Trophoblast cell (in vitro differentiated cells and primary cell): ENCODE results near the gene ITGB1.
A peak's percentile ranks its signal among the peaks of the same experiment; 100 is the strongest.

Experiments
- DNase-seq, 2 donors: peaks; one replicate each; pipeline ENCODE4 v3.0.0-alpha.2; 2016
- H2AFZ ChIP-seq: 2 replicates; pipeline ENCODE4 v1.6.1; 2013; ENCODE audit warnings: low read length, moderate library complexity, mild to moderate bottlenecking; ENCODE audit not compliant: insufficient read depth, poor library complexity
- H2AK5ac ChIP-seq: 2 replicates; pipeline ENCODE4 v1.6.1; 2013; ENCODE audit warnings: mild to moderate bottlenecking, low read length
- H2BK120ac ChIP-seq: 2 replicates; pipeline ENCODE4 v1.6.1; 2013; ENCODE audit warnings: low read length, mild to moderate bottlenecking, moderate library complexity; ENCODE audit not compliant: insufficient read depth, poor library complexity
- H2BK12ac ChIP-seq: 2 replicates; pipeline ENCODE4 v1.6.1; 2013; ENCODE audit warnings: mild to moderate bottlenecking, low read length, moderate library complexity
- H2BK5ac ChIP-seq: 2 replicates; pipeline ENCODE4 v1.6.1; 2013; ENCODE audit warnings: low read length, low read depth, moderate library complexity, mild to moderate bottlenecking; ENCODE audit not compliant: poor library complexity
- H3K14ac ChIP-seq: 2 replicates; pipeline ENCODE4 v1.6.1; 2013; ENCODE audit warnings: mild to moderate bottlenecking, low read length
- H3K18ac ChIP-seq: 2 replicates; pipeline ENCODE4 v1.6.1; 2013; ENCODE audit warnings: mild to moderate bottlenecking, low read length
- H3K23ac ChIP-seq: 2 replicates; pipeline ENCODE4 v1.6.1; 2013; ENCODE audit warnings: low read length
- H3K27ac ChIP-seq: 2 replicates; pipeline ENCODE4 v1.5.1; 2013; ENCODE audit warnings: low read depth, mild to moderate bottlenecking, inconsistent platforms, low read length, moderate library complexity
- H3K27me3 ChIP-seq: 2 replicates; pipeline ENCODE4 v1.6.1; 2013; ENCODE audit warnings: inconsistent platforms, mild to moderate bottlenecking, low read length, moderate library complexity; ENCODE audit not compliant: insufficient read depth
- H3K36me3 ChIP-seq, 2 experiments: 1 replicate in 1 of 2; 2 replicates in 1 of 2; pipeline ENCODE4 v1.6.1; 2013; ENCODE audit warnings: low read length in 2 of 2, mild to moderate bottlenecking in 2 of 2, moderate library complexity in 1 of 2; ENCODE audit not compliant: insufficient read depth in 2 of 2, control insufficient read depth in 1 of 2
- H3K4ac ChIP-seq: 2 replicates; pipeline ENCODE4 v1.6.1; 2013; ENCODE audit warnings: low read depth, mild to moderate bottlenecking, low read length, moderate library complexity
- H3K4me1 ChIP-seq, 2 experiments: 1 replicate in 1 of 2; 2 replicates in 1 of 2; pipeline ENCODE4 v1.6.1; 2013; ENCODE audit warnings: low read length in 2 of 2, mild to moderate bottlenecking in 2 of 2, moderate library complexity in 1 of 2; ENCODE audit not compliant: insufficient read depth in 2 of 2, control insufficient read depth in 1 of 2
- H3K4me2 ChIP-seq: 2 replicates; pipeline ENCODE4 v1.6.1; 2013; ENCODE audit warnings: inconsistent platforms, mild to moderate bottlenecking, low read length, moderate library complexity
- H3K4me3 ChIP-seq: 2 replicates; pipeline ENCODE4 v1.5.1; 2013; ENCODE audit warnings: mild to moderate bottlenecking, low read depth, low read length, inconsistent platforms
- H3K79me1 ChIP-seq: one replicate; pipeline ENCODE4 v1.6.1; 2013; ENCODE audit warnings: low read length
- H3K79me2 ChIP-seq: 2 replicates; pipeline ENCODE4 v1.6.1; 2013; ENCODE audit warnings: low read length, mild to moderate bottlenecking; ENCODE audit not compliant: control insufficient read depth, insufficient read depth, poor library complexity
- H3K9ac ChIP-seq: 2 replicates; pipeline ENCODE4 v1.6.1; 2013; ENCODE audit warnings: mild to moderate bottlenecking, low read length
- H3K9me3 ChIP-seq: 2 replicates; pipeline ENCODE4 v1.6.1; 2013; ENCODE audit warnings: low read depth, mild to moderate bottlenecking, control low read depth, inconsistent platforms, low read length; ENCODE audit not compliant: insufficient read depth
- H4K12ac ChIP-seq: 2 replicates; pipeline ENCODE4 v1.6.1; 2013; ENCODE audit warnings: low read depth, mild to moderate bottlenecking, low read length, moderate library complexity
- H4K8ac ChIP-seq: 2 replicates; pipeline ENCODE4 v1.6.1; 2013; ENCODE audit warnings: low read depth, mild to moderate bottlenecking, low read length, moderate library complexity
- H4K91ac ChIP-seq: one replicate; pipeline ENCODE4 v1.6.1; 2013; ENCODE audit warnings: low read depth, mild to moderate bottlenecking, low read length, moderate library complexity
- WGBS: extraction: QIAGEN DNeasy Blood & Tissue Kit; methylation state at CpG from one replicate; pipeline ENCODE4 v1.1.7; 2013; ENCODE audit warnings: missing lambda C conversion rate; ENCODE audit not compliant: insufficient read length, insufficient coverage; ENCODE audit errors: extremely low coverage; 5-methylcytosine and 5-hydroxymethylcytosine counted together

Gene ITGB1

DNA sequence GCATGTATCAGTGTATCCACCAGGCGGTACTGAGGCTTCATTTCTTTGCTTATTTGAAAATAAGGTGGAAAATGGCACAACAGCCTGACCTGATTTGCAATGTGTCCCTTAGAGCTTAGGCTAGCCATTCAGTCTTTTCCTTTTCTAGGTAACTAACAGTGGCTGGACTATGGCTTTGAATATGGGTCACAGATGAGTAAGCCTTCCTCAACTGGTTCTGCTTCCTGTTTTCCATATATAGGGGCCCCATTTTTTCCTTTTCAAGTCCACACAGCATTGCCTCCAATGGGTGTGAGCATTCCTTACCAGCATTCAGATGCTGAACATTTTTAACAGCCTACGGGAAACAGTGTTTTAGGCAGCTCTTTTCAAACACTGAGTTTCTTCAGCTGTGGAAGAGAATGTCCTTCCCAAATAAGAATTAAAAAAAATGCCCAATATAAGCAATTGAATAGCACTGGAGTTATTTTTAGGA is 3.9 kb upstream of the ITGB1 start:
- no peaks in the 10 kb centered on the region for H3K9me3 ChIP-seq
- no peak overlapping the region for H2AFZ ChIP-seq
- peak overlapping the region; percentile 24 for H3K4me2 ChIP-seq
- H3K4me3 ChIP-seq: no peak overlapping the region
- H3K36me3 ChIP-seq: peaks cover 0 to 3% of the 10 kb centered on the region in 2 experiments
- no peaks in the 10 kb centered on the region for H3K27me3 ChIP-seq
- peaks cover 28% of the 10 kb centered on the region for H3K79me1 ChIP-seq
- WGBS: no CpG with 5 or more reads among the region's 2 CpGs
- H3K79me2 ChIP-seq: peaks cover 11% of the 10 kb centered on the region
- no peak overlapping the region for H3K18ac ChIP-seq
- no peak overlapping the region for H2BK12ac ChIP-seq
- no peak overlapping the region for H2BK120ac ChIP-seq
- H3K14ac ChIP-seq: no peak overlapping the region
- H3K9ac ChIP-seq: no peak overlapping the region
- no peak overlapping the region for H4K91ac ChIP-seq
- H3K27ac ChIP-seq: peak overlapping the region; percentile 90
- H2AK5ac ChIP-seq: no peak overlapping the region
- no peak overlapping the region for H3K4ac ChIP-seq
- H3K23ac ChIP-seq: no peak overlapping the region
- peak overlapping the region; percentile 37 for H2BK5ac ChIP-seq
- no peak overlapping the region for H4K12ac ChIP-seq
- peak; percentile 77 to 91 for DNase-seq
- no peak overlapping the region for H4K8ac ChIP-seq
- peaks cover 5 to 12% of the 10 kb centered on the region in 2 experiments for H3K4me1 ChIP-seq

DNA sequence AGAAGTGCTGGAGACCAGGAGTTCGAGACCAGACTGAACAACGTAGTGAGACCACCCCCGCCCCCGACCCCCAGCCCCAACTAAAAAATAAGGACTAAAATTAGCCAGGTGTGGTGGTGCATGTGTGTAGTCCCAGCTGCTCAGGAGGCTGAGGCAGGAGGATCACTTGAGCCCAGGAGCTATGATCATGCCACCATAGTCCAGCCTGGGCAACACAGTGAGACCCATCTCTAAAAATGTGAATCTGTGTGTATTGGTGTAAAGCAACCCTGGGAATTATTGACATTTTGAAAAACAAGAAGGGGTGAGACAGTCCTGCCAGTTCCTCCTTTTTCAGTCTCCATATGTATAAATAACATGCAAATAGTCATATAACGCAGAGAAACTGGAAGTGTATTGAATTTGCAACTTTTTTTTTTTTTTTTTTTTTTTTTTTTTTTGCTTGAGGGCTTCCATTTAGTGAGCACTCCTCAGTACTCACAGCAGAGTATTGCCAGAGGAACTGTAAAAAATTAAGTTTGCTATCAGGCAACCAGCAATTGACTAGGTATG is 3.4 kb upstream of the ITGB1 start:
- peak overlapping the region; percentile 38 for H3K14ac ChIP-seq
- no peak overlapping the region for H4K12ac ChIP-seq
- H3K18ac ChIP-seq: no peak overlapping the region
- no peak overlapping the region for H2AK5ac ChIP-seq
- H3K79me2 ChIP-seq: peaks cover 15% of the 10 kb centered on the region
- H2BK12ac ChIP-seq: no peak overlapping the region
- H3K4me1 ChIP-seq: peaks cover 5 to 12% of the 10 kb centered on the region in 2 experiments
- H4K91ac ChIP-seq: peak overlapping the region; percentile 70
- H2BK120ac ChIP-seq: no peak overlapping the region
- no CpG with 5 or more reads among the region's 5 CpGs for WGBS
- H3K9ac ChIP-seq: no peak overlapping the region
- no peak overlapping the region for H3K23ac ChIP-seq
- H3K27me3 ChIP-seq: no peaks in the 10 kb centered on the region
- H3K9me3 ChIP-seq: no peaks in the 10 kb centered on the region
- DNase-seq: no peak
- H3K79me1 ChIP-seq: peaks cover 30% of the 10 kb centered on the region
- peak overlapping the region; percentile 90 for H3K27ac ChIP-seq
- peaks cover 0 to 3% of the 10 kb centered on the region in 2 experiments for H3K36me3 ChIP-seq
- no peak overlapping the region for H4K8ac ChIP-seq
- no peak overlapping the region for H2AFZ ChIP-seq
- no peak overlapping the region for H3K4me3 ChIP-seq
- peak overlapping the region; percentile 24 for H3K4me2 ChIP-seq
- no peak overlapping the region for H3K4ac ChIP-seq
- H2BK5ac ChIP-seq: peak overlapping the region; percentile 37

DNA sequence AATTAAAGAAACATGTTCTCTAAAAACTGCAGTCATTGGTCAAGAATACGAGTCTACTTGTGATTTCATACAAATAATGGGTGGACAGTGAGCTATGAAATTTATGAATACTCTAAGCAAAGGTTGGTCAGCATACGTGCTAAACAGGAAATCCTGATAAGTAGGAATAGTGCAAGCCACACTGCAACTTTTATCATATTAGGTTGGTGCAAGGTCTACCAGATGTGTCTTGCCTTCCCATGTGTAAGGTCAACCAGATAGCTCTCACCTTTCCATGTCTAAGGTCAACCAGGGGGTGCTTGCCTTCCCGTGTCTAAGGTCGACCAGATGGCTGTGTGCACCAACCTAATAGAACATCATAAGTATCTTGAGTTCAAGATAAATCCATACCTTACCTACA is 2.0 kb upstream of the ITGB1 start:
- Histone ChIP-seq H3K9ac (no peak overlapping the region), H3K4me3 (no peak overlapping the region), H3K27me3 (no peaks in the 10 kb centered on the region), H3K36me3 (peaks cover 0 to 3% of the 10 kb centered on the region in 2 experiments), H2BK5ac (no peak overlapping the region), H3K23ac (no peak overlapping the region), H2AFZ (no peak overlapping the region), H3K4ac (peak overlapping the region; percentile 97), H3K27ac (no peak overlapping the region), H2BK12ac (peak overlapping the region; percentile 98), H4K12ac (no peak overlapping the region), H3K4me1 (peaks cover 5 to 12% of the 10 kb centered on the region in 2 experiments), H3K4me2 (no peak overlapping the region), H3K79me2 (peaks cover 17% of the 10 kb centered on the region), H4K8ac (no peak overlapping the region), H3K9me3 (no peaks in the 10 kb centered on the region), H2BK120ac (peak overlapping the region; percentile 92), H3K18ac (peak overlapping the region; percentile 96), H2AK5ac (peak overlapping the region; percentile 98), H3K14ac (peak overlapping the region; percentile 87), H3K79me1 (peaks cover 30% of the 10 kb centered on the region), H4K91ac (peak overlapping the region; percentile 80)
- no CpG with 5 or more reads among the region's 4 CpGs for WGBS
- DNase-seq: no peak

DNA sequence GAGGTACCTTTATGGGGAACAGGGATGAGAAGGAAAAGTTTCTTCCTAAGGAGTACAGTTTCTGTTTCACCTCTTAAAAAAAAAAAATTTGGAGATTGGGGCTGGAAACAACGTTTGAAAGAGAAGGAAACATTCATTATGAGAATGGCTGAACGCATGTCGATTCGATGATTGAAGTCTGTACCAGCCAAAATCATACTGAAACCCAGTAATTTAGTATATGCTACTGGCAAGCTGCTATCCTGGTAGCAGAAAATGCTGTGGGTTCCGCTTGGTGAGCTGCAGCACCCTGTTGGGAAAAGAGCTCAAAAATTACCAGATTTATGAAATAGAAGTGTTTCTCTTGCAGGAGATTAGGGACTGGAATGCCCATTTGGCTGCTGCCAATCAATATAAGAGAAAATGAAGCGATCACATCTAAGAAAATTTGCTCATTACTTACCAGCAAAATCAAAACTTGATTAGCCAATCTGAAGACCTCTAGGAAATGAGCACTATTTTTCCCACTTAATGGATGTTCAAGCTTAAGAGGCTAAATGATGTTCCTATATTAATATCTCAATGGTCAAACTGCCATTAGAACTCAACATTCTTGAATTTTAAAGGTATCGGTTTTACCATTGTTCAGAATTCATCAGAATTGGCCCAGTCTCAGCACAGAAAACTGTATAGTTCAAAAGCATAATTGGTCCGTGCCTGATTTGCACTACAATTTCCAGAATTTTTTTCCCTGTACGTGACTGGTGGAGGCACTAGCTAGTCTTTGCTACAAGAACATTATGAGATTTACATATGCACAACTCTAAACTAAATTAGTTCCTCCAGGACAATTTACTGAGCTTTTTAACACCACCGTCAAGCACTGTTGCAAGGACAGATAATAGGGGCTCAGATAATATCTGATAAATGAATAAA is 1.2 kb upstream of the ITGB1 start:
- Histone ChIP-seq H3K4me2 (peak overlapping the region; percentile 98), H3K23ac (no peak overlapping the region), H3K18ac (no peak overlapping the region), H3K9ac (peak overlapping the region; percentile 99), H3K79me2 (peaks cover 17% of the 10 kb centered on the region), H2BK12ac (peak overlapping the region; percentile 93), H2BK120ac (peak overlapping the region; percentile 100), H3K4ac (peak overlapping the region; percentile 100), H3K14ac (peak overlapping the region; percentile 100), H2AK5ac (peak overlapping the region; percentile 100), H2AFZ (no peak overlapping the region), H3K9me3 (no peaks in the 10 kb centered on the region), H3K36me3 (peaks cover 0 to 3% of the 10 kb centered on the region in 2 experiments), H3K4me3 (no peak overlapping the region), H2BK5ac (peak overlapping the region; percentile 100), H3K79me1 (peaks cover 28% of the 10 kb centered on the region), H3K27ac (peak overlapping the region; percentile 99), H4K12ac (no peak overlapping the region), H4K8ac (peak overlapping the region; percentile 100), H3K27me3 (no peaks in the 10 kb centered on the region), H4K91ac (peak overlapping the region; percentile 100), H3K4me1 (peaks cover 5 to 10% of the 10 kb centered on the region in 2 experiments)
- peak in 1 of 2 donors; percentile 38 for DNase-seq
- WGBS: no CpG with 5 or more reads among the region's 10 CpGs
